ENCODE data around the gene PDCD2L. TPM values are rescaled to one million over a fixed set of nuclear protein-coding genes. Genes with fewer than 3 reads are reported as not detected.
"Not testable (repeated sequence)": the region's sequence is repeated elsewhere in the genome, so short reads cannot be mapped to it uniquely, and the experiment has no call there.

The PDCD2L gene
- total and polyA plus RNA-seq, 10 donors = 5.2 to 19.7 (median 12.0) TPM

- no peak overlapping the region for H3K27ac ChIP-seq
- no peak overlapping the region for H3K4me3 ChIP-seq
- H3K4me1 ChIP-seq = no peaks in the 10 kb centered on the region
- no peaks in the 10 kb centered on the region for H3K27me3 ChIP-seq (replicated peaks in 1 of 7)
- H3K9me3 ChIP-seq = no peaks in the 10 kb centered on the region
- peaks cover 7 to 100% (median 90%) of the 10 kb centered on the region in 6 donors for H3K36me3 ChIP-seq
- no peak for DNase-seq
- TF ChIP-seq CTCF (IDR thresholded peaks at IDR 0.05 in 8 of 11, conservative IDR thresholded peaks at IDR 0.05 in 3 of 11) (no peak), POLR2A (IDR thresholded peaks at IDR 0.05) (no peak), POLR2AphosphoS5 (IDR thresholded peaks at IDR 0.05) (no peak)
- WGBS, 5 donors = 55 to 68% (median 62%) methylated on average over 1 of the region's 1 CpG
- intact Hi-C loops (cut with DNase I; ENCODE audit: low total_unique reads) = no loop called here
These were observed 64.2 kb downstream of the PDCD2L start for GRCh38 chr19:34468409-34468808.

DNA sequence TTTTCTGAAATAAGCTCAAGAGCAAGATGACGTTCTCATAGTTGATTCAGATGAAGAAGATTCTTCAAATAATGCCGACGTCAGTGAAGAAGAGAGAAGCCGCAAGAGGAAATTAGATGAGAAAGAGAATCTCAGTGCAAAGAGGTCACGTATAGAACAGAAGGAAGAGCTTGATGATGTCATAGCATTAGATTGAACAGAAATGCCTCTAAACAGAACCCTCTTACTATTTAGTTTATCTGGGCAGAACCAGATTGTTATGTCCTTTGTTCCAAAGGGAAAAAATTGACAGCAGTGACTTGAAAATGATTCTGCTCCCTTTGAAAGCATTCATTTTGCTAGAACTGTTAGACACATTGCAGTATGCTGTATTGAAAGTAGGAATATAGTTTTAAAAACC lies 64.8 kb downstream of the PDCD2L start:
- H3K9me3 ChIP-seq; intact Hi-C loops (cut with DNase I; ENCODE audit: low total_unique reads): not testable (repeated sequence)
- WGBS, 5 donors = 85 to 98% (median 91%) methylated on average over 5 of the region's 5 CpGs

DNA sequence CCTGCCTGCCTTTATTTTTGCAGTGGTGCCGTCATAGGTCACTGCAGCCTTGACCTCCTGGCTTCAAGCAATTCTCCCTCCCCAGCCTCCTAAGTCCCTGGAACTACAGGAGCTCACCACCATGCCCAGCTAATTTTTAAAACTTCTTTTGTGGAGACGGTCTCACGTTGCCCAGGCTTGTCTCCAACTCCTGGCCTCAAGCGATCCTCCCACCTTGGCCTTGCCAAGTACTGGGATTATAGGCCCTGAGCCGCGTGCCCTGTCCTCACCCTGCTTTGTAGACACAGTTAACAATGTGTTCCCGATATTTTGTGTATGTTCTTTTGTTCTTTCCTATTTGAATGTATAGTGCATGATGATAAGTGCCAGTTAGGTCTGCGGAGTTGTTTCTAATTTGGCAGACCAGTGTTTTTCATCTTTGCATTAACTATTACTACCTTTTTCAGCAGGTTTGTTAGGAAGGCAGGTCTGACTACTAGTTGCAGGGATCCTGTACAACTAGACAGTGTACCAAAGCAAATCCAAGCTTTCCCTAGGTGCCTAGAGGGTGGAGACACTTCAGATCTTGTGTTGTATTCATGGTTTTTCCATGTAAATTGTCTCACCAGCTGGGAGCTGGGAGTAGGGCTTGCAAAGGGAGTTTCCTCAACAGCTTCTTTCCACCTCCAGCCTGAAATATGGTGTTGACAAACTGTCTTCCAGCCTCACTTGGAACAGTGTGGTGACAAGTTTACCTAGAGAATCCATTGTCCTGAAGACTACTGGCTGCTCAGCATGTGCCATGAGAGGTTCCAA lies 67.9 kb downstream of the PDCD2L start:
- no peaks in the 10 kb centered on the region for H3K27me3 ChIP-seq (replicated peaks in 1 of 7)
- WGBS, 5 donors = 90 to 96% (median 93%) methylated on average over 8 of the region's 8 CpGs
- H3K9me3 ChIP-seq = no peaks in the 10 kb centered on the region
- no peak overlapping the region for H3K27ac ChIP-seq
- H3K4me1 ChIP-seq = peaks cover 0 to 10% (median 0%) of the 10 kb centered on the region in 6 donors
- no peak for DNase-seq
- H3K36me3 ChIP-seq = peaks cover 0 to 70% (median 55%) of the 10 kb centered on the region in 6 donors
- TF ChIP-seq CTCF (IDR thresholded peaks at IDR 0.05 in 8 of 11, conservative IDR thresholded peaks at IDR 0.05 in 3 of 11) = no peak
- no peak for TF ChIP-seq POLR2AphosphoS5 (IDR thresholded peaks at IDR 0.05)
- TF ChIP-seq POLR2A (IDR thresholded peaks at IDR 0.05) = no peak
- H3K4me3 ChIP-seq = no peak overlapping the region
- intact Hi-C loops (cut with DNase I; ENCODE audit: low total_unique reads) = no loop called here

More for the DNA sequence above, 64.8 kb downstream of the PDCD2L start:
- H3K27ac ChIP-seq; H3K4me3 ChIP-seq; H3K27me3 ChIP-seq (replicated peaks in 1 of 7); DNase-seq; H3K4me1 ChIP-seq: not testable (repeated sequence)
- H3K36me3 ChIP-seq = peaks cover 7 to 100% (median 84%) of the 10 kb centered on the region in 6 donors

GRCh38 chr19:34474233-34474989 lies 70.2 kb downstream of the PDCD2L start:
- Histone ChIP-seq H3K36me3 (peaks cover 0 to 47% (median 33%) of the 10 kb centered on the region in 6 donors), H3K4me3 (no peak overlapping the region), H3K4me1 (peaks cover 0 to 10% (median 0%) of the 10 kb centered on the region in 6 donors), H3K27me3 (replicated peaks in 1 of 7) (no peaks in the 10 kb centered on the region), H3K9me3 (no peaks in the 10 kb centered on the region), H3K27ac (peak overlapping the region in 1 of 8 donors; percentile 30)
- no peak for TF ChIP-seq CTCF (IDR thresholded peaks at IDR 0.05 in 8 of 11, conservative IDR thresholded peaks at IDR 0.05 in 3 of 11)
- TF ChIP-seq POLR2AphosphoS5 (IDR thresholded peaks at IDR 0.05) = no peak
- no peak for TF ChIP-seq POLR2A (IDR thresholded peaks at IDR 0.05)
- 85 to 93% (median 87%) methylated on average over 4 of the region's 4 CpGs for WGBS, 5 donors
- intact Hi-C loops (cut with DNase I; ENCODE audit: low total_unique reads) = no loop called here
- no peak for DNase-seq

Data from spleen (tissue), 11 donors.